ENCODE results near the gene TARM1.
A peak's percentile ranks its signal among the peaks of the same experiment; 100 is the strongest.
"Not testable (repeated sequence)": the region's sequence is repeated elsewhere in the genome, so short reads cannot be mapped to it uniquely, and the experiment has no call there.

The TARM1 gene

GRCh38 chr19:54042989-54043388, 38.2 kb downstream of the TARM1 start:
- in situ Hi-C loops (cut with HindIII; ENCODE audit: low pct_ligation_motif_present, low pct_unique_long_range_greater_than_20kb, low sequenced_read_pairs), result loop anchor here (25.0 kb wide), 1 partner anchor 106 kb away; no protein-coding TSS in a partner anchor
- DNase-seq, result no peak

DNA sequence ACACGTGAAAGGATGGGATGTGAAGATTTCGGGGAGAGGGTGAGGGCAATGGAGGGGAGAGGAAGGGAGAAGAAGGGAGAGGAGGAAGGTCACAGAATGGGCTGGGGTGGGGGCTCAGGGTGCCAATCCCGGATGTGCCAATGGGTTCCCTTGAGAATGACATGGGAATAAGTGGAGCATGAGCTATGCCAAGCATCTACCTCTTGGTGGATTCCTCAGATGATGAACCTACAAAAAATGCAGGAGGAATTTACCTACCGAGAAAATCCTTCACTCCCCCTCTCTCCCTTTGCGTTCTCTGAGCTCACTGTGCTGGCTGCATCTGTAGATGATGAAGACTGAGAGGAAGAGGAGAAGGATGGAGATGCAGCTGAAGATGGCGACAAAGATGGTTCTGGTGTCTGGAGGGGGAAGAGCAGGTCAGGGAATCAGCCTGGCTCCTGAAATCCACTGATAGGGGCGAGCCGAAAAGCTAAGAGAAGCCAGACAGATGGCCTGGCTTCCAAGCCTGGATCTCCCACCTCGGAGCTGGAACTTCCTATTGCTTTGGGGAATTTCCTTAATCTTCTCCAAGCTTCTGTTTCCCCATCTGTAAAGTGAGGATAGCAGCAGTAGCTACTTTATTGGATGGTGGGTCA, 39.1 kb downstream of the TARM1 start:
- peak; percentile 30 for DNase-seq
- in situ Hi-C loops (cut with HindIII; ENCODE audit: low pct_ligation_motif_present, low pct_unique_long_range_greater_than_20kb, low sequenced_read_pairs), result loop anchor here (25.0 kb wide), 1 partner anchor 105 kb away; no protein-coding TSS in a partner anchor

DNA sequence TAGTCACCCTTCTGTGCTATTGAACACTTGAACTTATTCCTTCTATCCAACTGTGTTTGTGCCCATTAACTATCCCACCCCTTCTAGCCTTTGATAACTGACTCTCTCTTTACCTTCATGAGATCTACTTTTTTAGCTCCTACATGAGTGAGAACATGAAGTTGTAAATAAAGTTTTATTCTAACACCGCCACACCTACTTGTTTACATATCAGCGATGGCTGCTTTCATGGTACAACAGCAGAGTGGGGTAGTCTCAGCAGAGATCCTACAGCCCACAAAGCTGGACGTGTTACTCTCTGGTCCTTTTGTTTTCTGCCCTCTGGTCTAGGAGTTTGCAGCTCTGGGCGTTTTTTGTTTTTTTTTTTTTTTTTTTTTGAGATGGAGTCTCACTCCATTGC, 41.2 kb downstream of the TARM1 start:
- DNase-seq, result no peak
- in situ Hi-C loops (cut with HindIII; ENCODE audit: low pct_ligation_motif_present, low pct_unique_long_range_greater_than_20kb, low sequenced_read_pairs), result loop anchor here (25.0 kb wide), 1 partner anchor 103 kb away; no protein-coding TSS in a partner anchor

DNA sequence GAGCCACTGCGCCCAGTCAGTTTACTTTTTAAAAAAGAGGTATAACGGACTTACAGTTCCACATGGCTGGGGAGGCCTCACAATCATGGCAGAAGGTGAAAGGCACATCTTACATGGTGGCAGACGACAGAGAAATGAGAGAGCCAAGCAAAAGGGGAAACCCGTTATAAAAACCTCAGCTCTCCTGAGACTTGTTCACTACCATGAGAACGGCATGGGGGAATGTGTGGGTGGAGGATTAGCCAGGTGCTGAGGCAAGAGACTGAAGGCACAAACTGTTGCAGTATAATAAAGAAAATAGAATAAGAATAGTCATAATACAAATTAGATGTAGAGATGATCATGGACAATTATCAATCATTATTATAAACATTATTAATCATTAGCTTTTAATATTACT, 44.6 kb downstream of the TARM1 start:
- in situ Hi-C loops (cut with HindIII; ENCODE audit: low pct_ligation_motif_present, low pct_unique_long_range_greater_than_20kb, low sequenced_read_pairs), result loop anchor here (25.0 kb wide), 1 partner anchor 99 kb away; no protein-coding TSS in a partner anchor
- not testable (repeated sequence) for DNase-seq

GRCh38 chr19:54035215-54036178, 45.7 kb downstream of the TARM1 start:
- no peak for DNase-seq
- in situ Hi-C loops (cut with HindIII; ENCODE audit: low pct_ligation_motif_present, low pct_unique_long_range_greater_than_20kb, low sequenced_read_pairs), result loop anchor here (25.0 kb wide), 1 partner anchor 98 kb away; no protein-coding TSS in a partner anchor

- DNase-seq, result no peak
- in situ Hi-C loops (cut with HindIII; ENCODE audit: low pct_ligation_motif_present, low pct_unique_long_range_greater_than_20kb, low sequenced_read_pairs), result loop anchor here (25.0 kb wide), 1 partner anchor 94 kb away; no protein-coding TSS in a partner anchor
Observed at GRCh38 chr19:54030895-54031586, 50.1 kb downstream of the TARM1 start.

DNA sequence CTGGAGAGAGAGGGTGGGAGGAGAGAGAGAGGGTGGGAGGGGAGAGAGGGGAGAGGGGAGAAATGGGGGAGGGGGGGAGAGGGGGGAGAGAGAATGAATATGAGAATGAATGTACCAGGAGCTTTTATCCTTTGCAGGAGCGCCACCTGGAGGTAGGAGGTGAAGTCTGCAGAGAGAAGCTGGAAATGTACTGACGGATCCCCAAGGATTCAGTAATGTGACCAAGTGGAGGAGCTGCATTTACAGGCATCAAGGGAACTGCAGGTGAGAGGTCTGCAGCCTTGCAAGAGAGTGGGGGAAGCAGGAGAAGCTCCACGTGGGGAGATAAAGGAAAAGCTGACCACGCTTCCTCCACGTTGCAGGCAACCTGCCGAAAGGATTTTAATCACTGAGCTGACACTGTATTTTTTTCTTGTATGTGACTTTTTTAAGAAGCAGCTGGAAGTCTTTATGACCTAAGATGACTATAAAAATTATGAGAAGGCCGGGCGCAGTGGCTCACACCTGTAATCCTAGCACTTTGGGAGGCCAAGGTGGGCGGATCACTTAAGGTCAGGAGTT, 51.2 kb downstream of the TARM1 start:
- in situ Hi-C loops (cut with HindIII; ENCODE audit: low pct_ligation_motif_present, low pct_unique_long_range_greater_than_20kb, low sequenced_read_pairs), result loop anchor here (25.0 kb wide), 1 partner anchor 93 kb away; no protein-coding TSS in a partner anchor
- DNase-seq, result peak; percentile 39

DNA sequence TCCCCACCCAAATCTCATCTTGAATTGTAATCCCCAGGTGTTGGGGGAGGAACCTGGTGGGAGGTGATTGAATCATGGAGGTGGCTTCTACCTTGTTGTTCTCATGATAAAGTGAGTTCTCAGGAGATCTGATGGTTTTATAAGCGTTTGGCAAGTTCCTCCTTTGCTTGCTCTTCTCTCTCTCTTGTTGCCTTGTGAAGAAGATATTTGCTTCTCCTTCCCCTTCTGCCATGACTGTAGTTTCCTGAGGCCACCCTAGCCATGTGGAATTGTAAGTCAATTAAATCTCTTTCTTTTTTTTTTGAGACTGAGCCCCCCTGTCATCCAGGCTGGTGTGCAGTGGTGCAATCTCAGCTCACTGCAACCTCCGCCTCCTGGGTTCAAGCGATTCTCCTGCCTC, 51.9 kb downstream of the TARM1 start:
- no peak for DNase-seq
- in situ Hi-C loops (cut with HindIII; ENCODE audit: low pct_ligation_motif_present, low pct_unique_long_range_greater_than_20kb, low sequenced_read_pairs), result loop anchor here (25.0 kb wide), 1 partner anchor 92 kb away; no protein-coding TSS in a partner anchor

GRCh38 chr19:54026656-54027055, 54.5 kb downstream of the TARM1 start:
- DNase-seq, result no peak
- in situ Hi-C loops (cut with HindIII; ENCODE audit: low pct_ligation_motif_present, low pct_unique_long_range_greater_than_20kb, low sequenced_read_pairs), result loop anchor here (25.0 kb wide), 1 partner anchor 89 kb away; no protein-coding TSS in a partner anchor

DNA sequence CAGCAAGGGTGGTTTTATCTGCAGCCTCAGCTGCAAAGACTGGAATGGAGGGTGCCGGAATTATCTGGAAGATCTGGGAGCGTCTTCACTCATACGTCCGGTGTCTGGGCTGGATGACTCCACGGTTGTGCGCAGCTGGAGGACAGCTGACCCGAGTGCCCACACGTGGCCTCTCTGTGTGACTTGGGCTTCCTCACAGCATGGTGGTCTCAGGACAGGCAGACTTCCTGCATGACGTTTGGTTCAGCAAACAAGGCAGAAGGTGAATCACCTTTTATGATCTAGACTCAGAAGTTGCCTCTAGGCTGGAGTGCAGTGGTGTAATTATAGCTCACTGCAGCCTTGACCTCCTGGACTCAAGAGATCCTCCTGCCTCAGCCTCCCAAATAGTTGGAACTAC, 56.5 kb downstream of the TARM1 start:
- in situ Hi-C loops (cut with HindIII; ENCODE audit: low pct_ligation_motif_present, low pct_unique_long_range_greater_than_20kb, low sequenced_read_pairs), result loop anchor here (25.0 kb wide), 1 partner anchor 87 kb away; no protein-coding TSS in a partner anchor
- no peak for DNase-seq

GRCh38 chr19:54023191-54023590, 58.0 kb downstream of the TARM1 start:
- no peak for DNase-seq
- in situ Hi-C loops (cut with HindIII; ENCODE audit: low pct_ligation_motif_present, low pct_unique_long_range_greater_than_20kb, low sequenced_read_pairs), result no loop called here

GRCh38 chr19:54021932-54022331, 59.2 kb downstream of the TARM1 start:
- no peak for DNase-seq
- in situ Hi-C loops (cut with HindIII; ENCODE audit: low pct_ligation_motif_present, low pct_unique_long_range_greater_than_20kb, low sequenced_read_pairs), result no loop called here

- DNase-seq, result no peak
- in situ Hi-C loops (cut with HindIII; ENCODE audit: low pct_ligation_motif_present, low pct_unique_long_range_greater_than_20kb, low sequenced_read_pairs), result no loop called here
Observed at GRCh38 chr19:54021363-54021762, 59.8 kb downstream of the TARM1 start.
